B cell (primary cell): ENCODE results near the gene HILPDA. TPM values are rescaled to one million over a fixed set of nuclear protein-coding genes. Genes with fewer than 3 reads are reported as not detected.
A peak's percentile ranks its signal among the peaks of the same experiment; 100 is the strongest.
"Not testable (repeated sequence)": the region's sequence is repeated elsewhere in the genome, so short reads cannot be mapped to it uniquely, and the experiment has no call there.

Experiments
- ATAC-seq: fragments of 200-7000 bp; cut with Tn5 transposase; one replicate; pipeline ENCODE4 v1.10.0; 2021; ENCODE audit warnings: low read depth, mild to moderate bottlenecking, moderate number of reproducible peaks, moderate library complexity
- CTCF ChIA-PET: fragments of 350-600 bp; sonication (Branson Sonifier 250); formaldehyde crosslinking; loops from one replicate; lab custom pipeline; 2021; ENCODE audit warnings: antibody characterized with exemption, inconsistent platforms; lab: Charles Lee
- POLR2A ChIA-PET: fragments of 350-600 bp; sonication (Branson Sonifier 250); formaldehyde crosslinking; loops from one replicate; lab custom pipeline; 2021; ENCODE audit warnings: antibody characterized with exemption; lab: Charles Lee
- DNase-seq: peaks from one replicate; pipeline ENCODE4 v3.0.0; 2013
- H2AFZ ChIP-seq: 2 replicates; pipeline ENCODE4 v1.6.1; 2012; ENCODE audit warnings: mild to moderate bottlenecking, low read depth, low read length; ENCODE audit not compliant: insufficient read depth, poor library complexity, severe bottlenecking
- H3K27ac ChIP-seq, 2 donors: 1 replicate in 1 of 2; 2 replicates in 1 of 2; pipeline ENCODE4 v1.5.1; 2012 to 2013; ENCODE audit warnings: low read length in 2 of 2, mild to moderate bottlenecking in 2 of 2, moderate library complexity in 1 of 2
- H3K27me3 ChIP-seq, 4 experiments: fragments of 200-600 bp in 1 of 4; sonication (generic) in 1 of 4; replicated peaks in 1 of 4; 1 replicate in 2 of 4; 2 replicates in 2 of 4; pipeline versions ENCODE4 v1.6.1 to v1.7.0; 2013 to 2016; ENCODE audit warnings: low read length in 3 of 4, mild to moderate bottlenecking in 2 of 4, mixed read lengths in 1 of 4, moderate library complexity in 1 of 4; ENCODE audit not compliant: insufficient read depth in 4 of 4, control insufficient read depth in 3 of 4; ENCODE audit errors: control extremely low read depth in 1 of 4
- H3K36me3 ChIP-seq, 2 experiments: replicated peaks in 1 of 2; 1 replicate in 1 of 2; 2 replicates in 1 of 2; pipeline versions ENCODE4 v1.6.1 to v1.7.1; 2013; ENCODE audit warnings: low read length in 1 of 2; ENCODE audit not compliant: insufficient read depth in 2 of 2, control insufficient read depth in 1 of 2; ENCODE audit errors: control extremely low read depth in 1 of 2, extremely low read depth in 1 of 2
- H3K4me1 ChIP-seq, 2 donors: fragments of 200-600 bp in 1 of 2; sonication (generic) in 1 of 2; 1 replicate in 1 of 2; 2 replicates in 1 of 2; pipeline versions ENCODE4 v1.5.1 to v1.6.1; 2013 to 2017; ENCODE audit warnings: low read length in 2 of 2; ENCODE audit not compliant: control insufficient read depth in 2 of 2, insufficient read depth in 2 of 2
- H3K4me2 ChIP-seq: replicated peaks from 2 replicates; pipeline ENCODE3; 2012; ENCODE audit warnings: mild to moderate bottlenecking, low read depth, low read length; ENCODE audit not compliant: poor library complexity, severe bottlenecking
- H3K4me3 ChIP-seq, 5 experiments: fragments of 200-600 bp in 1 of 5; sonication (generic) in 1 of 5; 1 replicate in 3 of 5; 2 replicates in 2 of 5; pipeline versions ENCODE4 v1.5.1 to v1.7.0; 2011 to 2016; ENCODE audit warnings: low read length in 4 of 5, mild to moderate bottlenecking in 4 of 5, low read depth in 2 of 5, control low read depth in 1 of 5, moderate library complexity in 1 of 5; ENCODE audit not compliant: insufficient read depth in 1 of 5; ENCODE audit errors: control extremely low read depth in 1 of 5, extremely low read depth in 1 of 5
- H3K79me2 ChIP-seq: fragments of 200-600 bp; sonication (generic); one replicate; pipeline ENCODE4 v1.6.0; 2016; ENCODE audit warnings: low read length; ENCODE audit not compliant: control insufficient read depth, insufficient read depth
- H3K9ac ChIP-seq: fragments of 200-600 bp; sonication (generic); 2 replicates; pipeline ENCODE4 v1.6.1; 2017; ENCODE audit warnings: mild to moderate bottlenecking, low read length, moderate library complexity
- H3K9me3 ChIP-seq, 3 donors: one replicate each; pipeline versions ENCODE4 v1.6.1 to v1.7.1; 2013; ENCODE audit warnings: low read length in 2 of 3; ENCODE audit not compliant: control insufficient read depth in 2 of 3, insufficient read depth in 1 of 3; ENCODE audit errors: control extremely low read depth in 1 of 3
- H4K20me1 ChIP-seq: 2 replicates; pipeline ENCODE4 v1.6.0; 2012; ENCODE audit warnings: mild to moderate bottlenecking, low read length; ENCODE audit not compliant: insufficient read depth, control insufficient read depth, poor library complexity, severe bottlenecking
- H3K27ac Mint-ChIP-seq: one replicate; pipeline ENCODE4 v1.8.0; 2021; ENCODE audit warnings: mixed read lengths
- H3K27me3 Mint-ChIP-seq: one replicate; pipeline ENCODE4 v1.8.0; 2021; ENCODE audit warnings: mixed read lengths
- H3K4me1 Mint-ChIP-seq: one replicate; pipeline ENCODE4 v1.8.0; 2021; ENCODE audit warnings: mixed read lengths
- H3K4me3 Mint-ChIP-seq: one replicate; pipeline ENCODE4 v1.8.0; 2021; ENCODE audit warnings: mixed read lengths
- H3K9me3 Mint-ChIP-seq: one replicate; pipeline ENCODE4 v1.8.0; 2022; ENCODE audit warnings: mixed read lengths; ENCODE audit not compliant: insufficient read depth
- WGBS: methylation state at CpG from one replicate; pipeline ENCODE4 v1.1.5; 2013; ENCODE audit warnings: missing lambda C conversion rate; ENCODE audit not compliant: insufficient coverage; 5-methylcytosine and 5-hydroxymethylcytosine counted together
- intact Hi-C: fragments of 100-400 bp; cut with micrococcal nuclease; formaldehyde crosslinking; loops from one replicate; pipeline ENCODE4 v1.10.0; 2022
- polyA plus RNA-seq: library from polyadenylated mRNA; depleted of rRNA; stranded (reverse); fragments of >200 nt; gene quantifications from 2 replicates; pipeline ENCODE4 v1.2.3, GENCODE V29; 2012
- small RNA-seq: library from RNA; depleted of rRNA; stranded (forward); fragments of <200 nt; gene quantifications from one replicate; pipeline ENCODE3, GENCODE V24; 2012; ENCODE audit warnings: low replicate concordance, low read depth; ENCODE audit not compliant: insufficient read length
- total RNA-seq, 2 donors: library from RNA; stranded (reverse); fragments of 120-200 nt in 1 of 2; gene quantifications; 1 replicate in 1 of 2; 2 replicates in 1 of 2; pipeline versions ENCODE4 v1.2.3 to v1.2.4, GENCODE V29; 2013 to 2022

Gene HILPDA
- total and polyA plus RNA-seq, 2 donors (not counting 1 experiment from before 2014, with no cell fraction given), result 6.5 to 10.1 TPM

- peak overlapping the region; percentile 73 for H3K4me3 Mint-ChIP-seq
- intact Hi-C loops, result not testable (repeated sequence)
These were observed 51.8 kb downstream of the HILPDA start for GRCh38 chr7:128507321-128507993.

More at GRCh38 chr7:128507321-128507993, 51.8 kb downstream of the HILPDA start:
- peak overlapping the region; percentile 45 for H3K9ac ChIP-seq
- 0% methylated on average over 2 of the region's 5 CpGs for WGBS
- POLR2A ChIA-PET, result interaction anchor here (0.7 kb wide), 1 partner anchor 158 kb away, joined by 4 read pairs; no protein-coding TSS in a partner anchor
- CTCF ChIA-PET, H4K20me1 ChIP-seq, H3K27me3 Mint-ChIP-seq, H3K9me3 ChIP-seq, H3K27me3 ChIP-seq, H3K79me2 ChIP-seq, H3K36me3 ChIP-seq, H3K9me3 Mint-ChIP-seq, H2AFZ ChIP-seq: not testable (repeated sequence)
- Mint-ChIP-seq H3K27ac (peak overlapping the region; percentile 80), H3K4me1 (peaks cover 34% of the 10 kb centered on the region)
- peak overlapping the region; percentile 40 to 60 for H3K27ac ChIP-seq
- peak overlapping the region in 1 of 5 experiments; percentile 39 for H3K4me3 ChIP-seq
- H3K4me1 ChIP-seq, result peaks cover 12 to 15% of the 10 kb centered on the region in 2 donors
- peak; percentile 52 for ATAC-seq
- DNase-seq, result peak; percentile 31
- peak overlapping the region; percentile 25 for H3K4me2 ChIP-seq

Small RNAs within 50 kb of the gene (small RNA-seq; reads per million reads assigned to genes)
- gene AC010655.1, result not detected
- gene AC010655.2, result not detected
- not detected for gene RF00017
- not detected for gene RNU7-54P

Other genes with a start within 250 kb of the HILPDA start
- not detected in 2 replicates for gene LEP, start 214.6 kb upstream of the HILPDA start, total RNA-seq
- not detected in 2 replicates for gene LEP, start 214.6 kb upstream of the HILPDA start, polyA plus RNA-seq
- gene RBM28, start 112.0 kb upstream of the HILPDA start, total RNA-seq, result 46.2 and 52.8 TPM in 2 replicates
- 10.7 and 14.2 TPM in 2 replicates for gene RBM28, start 112.0 kb upstream of the HILPDA start, polyA plus RNA-seq
- 0.20 TPM in 1 of 2 replicates, not detected in the other for gene PRRT4, start 94.2 kb upstream of the HILPDA start, total RNA-seq
- gene PRRT4, start 94.2 kb upstream of the HILPDA start, polyA plus RNA-seq, result 0.04 TPM in 1 of 2 replicates, not detected in the other
- 52.3 and 54.9 TPM in 2 replicates for gene IMPDH1, start 45.9 kb upstream of the HILPDA start, total RNA-seq
- gene IMPDH1, start 45.9 kb upstream of the HILPDA start, polyA plus RNA-seq, result 78.6 and 90.6 TPM in 2 replicates
- 21.6 and 22.7 TPM in 2 replicates for gene METTL2B, start 20.9 kb downstream of the HILPDA start, total RNA-seq
- gene METTL2B, start 20.9 kb downstream of the HILPDA start, polyA plus RNA-seq, result 8.9 and 11.5 TPM in 2 replicates
- gene GARIN1A, start 216.4 kb downstream of the HILPDA start, total RNA-seq, result 2.2 and 2.4 TPM in 2 replicates
- gene GARIN1A, start 216.4 kb downstream of the HILPDA start, polyA plus RNA-seq, result 0.70 and 0.91 TPM in 2 replicates